H9 (cell line): ENCODE data around the gene HNF4A. TPM values are rescaled to one million over a fixed set of nuclear protein-coding genes. Genes with fewer than 3 reads are reported as not detected.

Experiments
- DNase-seq: peaks from one replicate; pipeline ENCODE4 v3.0.0-alpha.2; 2017
- H2AFZ ChIP-seq: one replicate; pipeline ENCODE4 v1.6.1; 2013; ENCODE audit warnings: mild to moderate bottlenecking, low read length, control low read depth, moderate library complexity
- H2AK5ac ChIP-seq: 2 replicates; pipeline ENCODE4 v1.6.1; 2013; ENCODE audit warnings: low read length, control low read depth, mixed read lengths; ENCODE audit not compliant: insufficient read length
- H2BK120ac ChIP-seq: one replicate; pipeline ENCODE4 v1.6.1; 2013; ENCODE audit warnings: low read depth, mild to moderate bottlenecking, low read length, control low read depth, inconsistent platforms; ENCODE audit not compliant: poor library complexity, severe bottlenecking
- H2BK12ac ChIP-seq: 2 replicates; pipeline ENCODE4 v1.6.1; 2013; ENCODE audit warnings: low read length, control low read depth, mixed read lengths, low read depth; ENCODE audit not compliant: insufficient read length
- H2BK15ac ChIP-seq: 2 replicates; pipeline ENCODE4 v1.6.1; 2013; ENCODE audit warnings: low read depth, low read length, control low read depth
- H2BK20ac ChIP-seq: one replicate; pipeline ENCODE4 v1.6.1; 2013; ENCODE audit warnings: low read depth, mild to moderate bottlenecking, low read length, control low read depth, inconsistent platforms; ENCODE audit not compliant: poor library complexity, severe bottlenecking
- H2BK5ac ChIP-seq: 2 replicates; pipeline ENCODE4 v1.6.1; 2013; ENCODE audit warnings: low read length, control low read depth, mixed read lengths; ENCODE audit not compliant: insufficient read length
- H3K14ac ChIP-seq: 2 replicates; pipeline ENCODE4 v1.6.1; 2013; ENCODE audit warnings: low read length, control low read depth; ENCODE audit not compliant: insufficient read depth
- H3K18ac ChIP-seq: 2 replicates; pipeline ENCODE4 v1.6.1; 2013; ENCODE audit warnings: low read depth, mild to moderate bottlenecking, mixed read lengths, low read length, control low read depth; ENCODE audit not compliant: insufficient read length
- H3K23ac ChIP-seq: 2 replicates; pipeline ENCODE4 v1.6.1; 2013; ENCODE audit warnings: low read length, control low read depth, mixed read lengths, low read depth; ENCODE audit not compliant: insufficient read length
- H3K23me2 ChIP-seq: 2 replicates; pipeline ENCODE4 v1.6.1; 2013; ENCODE audit warnings: low read depth, mild to moderate bottlenecking, mixed read lengths, low read length, control low read depth; ENCODE audit not compliant: insufficient read length, poor library complexity, severe bottlenecking
- H3K27ac ChIP-seq: 2 replicates; pipeline ENCODE4 v1.5.1; 2013; ENCODE audit warnings: low read length, control low read depth, mixed read lengths, low read depth; ENCODE audit not compliant: insufficient read length
- H3K27me3 ChIP-seq: 2 replicates; pipeline ENCODE4 v1.6.1; 2013; ENCODE audit warnings: low read length, control low read depth, inconsistent platforms; ENCODE audit not compliant: insufficient read depth
- H3K4ac ChIP-seq: 2 replicates; pipeline ENCODE4 v1.6.1; 2013; ENCODE audit warnings: low read depth, mild to moderate bottlenecking, control low read depth, inconsistent platforms, low read length, moderate library complexity
- H3K4me1 ChIP-seq: 2 replicates; pipeline ENCODE4 v1.6.1; 2013; ENCODE audit warnings: low read length, control low read depth, inconsistent platforms; ENCODE audit not compliant: insufficient read depth
- H3K4me2 ChIP-seq: 2 replicates; pipeline ENCODE4 v1.6.1; 2013; ENCODE audit warnings: low read length, control low read depth, mixed read lengths; ENCODE audit not compliant: insufficient read length, insufficient read depth
- H3K56ac ChIP-seq: 2 replicates; pipeline ENCODE4 v1.6.1; 2013; ENCODE audit warnings: low read depth, mild to moderate bottlenecking, mixed read lengths, low read length, control low read depth; ENCODE audit not compliant: insufficient read length
- H3K79me1 ChIP-seq: 2 replicates; pipeline ENCODE4 v1.6.1; 2013; ENCODE audit warnings: low read depth, mild to moderate bottlenecking, moderate library complexity, low read length, control low read depth, inconsistent platforms; ENCODE audit not compliant: insufficient read depth, poor library complexity, severe bottlenecking
- H3K79me2 ChIP-seq: 2 replicates; pipeline ENCODE4 v1.6.1; 2013; ENCODE audit warnings: low read length, control low read depth, inconsistent platforms; ENCODE audit not compliant: insufficient read depth
- H3K9ac ChIP-seq: 2 replicates; pipeline ENCODE4 v1.6.1; 2013; ENCODE audit warnings: low read length, control low read depth, mixed read lengths; ENCODE audit not compliant: insufficient read length; ENCODE audit errors: extremely low read depth
- H3K9me3 ChIP-seq: one replicate; pipeline ENCODE4 v1.6.1; 2013; ENCODE audit warnings: low read depth, low read length, inconsistent platforms; ENCODE audit not compliant: control insufficient read depth
- H3T11ph ChIP-seq: one replicate; pipeline ENCODE4 v1.6.1; 2013; ENCODE audit warnings: mild to moderate bottlenecking, low read length, control low read depth, inconsistent platforms
- H4K20me1 ChIP-seq: one replicate; pipeline ENCODE4 v1.6.1; 2013; ENCODE audit not compliant: control insufficient read depth, insufficient read length, insufficient read depth
- H4K5ac ChIP-seq: 2 replicates; pipeline ENCODE4 v1.6.1; 2013; ENCODE audit warnings: low read depth, mild to moderate bottlenecking, mixed read lengths, low read length, control low read depth; ENCODE audit not compliant: insufficient read length
- H4K8ac ChIP-seq: replicated peaks from 2 replicates; pipeline ENCODE4 v1.6.1; 2013; ENCODE audit warnings: low read length, control low read depth, mixed read lengths, low read depth; ENCODE audit not compliant: insufficient read length
- H4K91ac ChIP-seq: 2 replicates; pipeline ENCODE4 v1.6.1; 2013; ENCODE audit warnings: low read depth, mild to moderate bottlenecking, moderate library complexity, mixed read lengths, low read length, control low read depth; ENCODE audit not compliant: insufficient read length
- H3K27ac Mint-ChIP-seq, 3 experiments: 2 replicates in 2 of 3; 3 replicates in 1 of 3; pipeline ENCODE4 v1.8.0; 2020 to 2021; ENCODE audit warnings: mixed read lengths in 3 of 3, mild to moderate bottlenecking in 1 of 3, moderate library complexity in 1 of 3
- H3K27me3 Mint-ChIP-seq: 2 replicates; pipeline ENCODE4 v1.8.0; 2021; ENCODE audit warnings: low read depth, mild to moderate bottlenecking, moderate library complexity, mixed read lengths
- H3K36me3 Mint-ChIP-seq, 3 experiments: 2 replicates in 2 of 3; 3 replicates in 1 of 3; pipeline ENCODE4 v1.8.0; 2020 to 2021; ENCODE audit warnings: low read depth in 3 of 3, mixed read lengths in 3 of 3; ENCODE audit not compliant: insufficient read depth in 1 of 3
- H3K4me1 Mint-ChIP-seq, 2 experiments: 2 replicates each; pipeline ENCODE4 v1.8.0; 2020; ENCODE audit warnings: mixed read lengths in 2 of 2
- H3K4me3 Mint-ChIP-seq, 2 experiments: 2 replicates in 1 of 2; 3 replicates in 1 of 2; pipeline ENCODE4 v1.8.0; 2020 to 2021; ENCODE audit warnings: mild to moderate bottlenecking in 2 of 2, mixed read lengths in 2 of 2, moderate library complexity in 1 of 2
- H3K9me3 Mint-ChIP-seq, 2 experiments: 2 replicates in 1 of 2; 3 replicates in 1 of 2; pipeline ENCODE4 v1.8.0; 2020; ENCODE audit warnings: mild to moderate bottlenecking in 2 of 2, mixed read lengths in 2 of 2, moderate library complexity in 1 of 2
- CTCF ChIP-seq: fragments of 200-600 bp; sonication (generic); conservative IDR thresholded peaks from 3 replicates; pipeline ENCODE4 v1.8.0; 2021; ENCODE audit warnings: antibody characterized with exemption, mild to moderate bottlenecking
- WGBS: extraction: QIAGEN DNeasy Blood & Tissue Kit; methylation state at CpG from one replicate; pipeline ENCODE4 v1.1.7; 2013; ENCODE audit warnings: missing lambda C conversion rate, low lambda C conversion rate, mixed read lengths; ENCODE audit not compliant: insufficient read length; ENCODE audit errors: extremely low coverage; 5-methylcytosine and 5-hydroxymethylcytosine counted together
- total RNA-seq: library from RNA; stranded (reverse); gene quantifications from 2 replicates; pipeline ENCODE4 v1.2.1, GENCODE V29; 2021

Gene HNF4A
- total RNA-seq, 1 experiment from 2014 or later, result not detected

- H3K23ac ChIP-seq, result no peak overlapping the region
- no peaks in the 10 kb centered on the region for H3K27me3 ChIP-seq
- no peaks in the 10 kb centered on the region for H4K20me1 ChIP-seq
- H3K9me3 Mint-ChIP-seq, result no peaks in the 10 kb centered on the region; a peak in 1 of 5 replicates
- no peak overlapping the region for H2BK120ac ChIP-seq
- no peaks in the 10 kb centered on the region for H3K4me1 ChIP-seq
- H3K4me2 ChIP-seq, result no peak overlapping the region
- no peak overlapping the region for H4K91ac ChIP-seq
- no peak overlapping the region for H3K4me3 Mint-ChIP-seq
- H2AFZ ChIP-seq, result no peak overlapping the region
- H3K9me3 ChIP-seq, result no peaks in the 10 kb centered on the region
- H2AK5ac ChIP-seq, result no peak overlapping the region
- H3K27ac ChIP-seq, result no peak overlapping the region
- no peak for DNase-seq
- H3T11ph ChIP-seq, result no peak overlapping the region
- H3K79me2 ChIP-seq, result no peaks in the 10 kb centered on the region
- H3K4me1 Mint-ChIP-seq, result peaks cover 0 to 5% of the 10 kb centered on the region in 2 experiments; a peak in 1 of 4 replicates
- H3K56ac ChIP-seq, result no peak overlapping the region
- H2BK5ac ChIP-seq, result no peak overlapping the region
- H2BK12ac ChIP-seq, result no peak overlapping the region
- H3K4ac ChIP-seq, result no peak overlapping the region
- no peaks in the 10 kb centered on the region for H3K79me1 ChIP-seq
- peaks cover 2% of the 10 kb centered on the region for H3K27me3 Mint-ChIP-seq
- H3K14ac ChIP-seq, result no peak overlapping the region
- WGBS, result no CpG with 5 or more reads among the region's 8 CpGs
- H3K23me2 ChIP-seq, result no peaks in the 10 kb centered on the region
- no peaks in the 10 kb centered on the region for H3K36me3 Mint-ChIP-seq
- H2BK20ac ChIP-seq, result no peak overlapping the region
- no peak overlapping the region for H4K8ac ChIP-seq
- no peak overlapping the region for H4K5ac ChIP-seq
- no peak overlapping the region for H2BK15ac ChIP-seq
- no peak overlapping the region for H3K18ac ChIP-seq
- no peak overlapping the region for H3K27ac Mint-ChIP-seq
- TF ChIP-seq CTCF, result no peak
- H3K9ac ChIP-seq, result no peak overlapping the region
Measured at GRCh38 chr20:44358776-44359175, 3.3 kb downstream of the HNF4A start.
